Breast epithelium (tissue), 4 donors: ENCODE measurements around the gene MAP3K12. TPM values are rescaled to one million over a fixed set of nuclear protein-coding genes. Genes with fewer than 3 reads are reported as not detected.
A peak's percentile ranks its signal among the peaks of the same experiment; 100 is the strongest.
"Not testable (repeated sequence)": the region's sequence is repeated elsewhere in the genome, so short reads cannot be mapped to it uniquely, and the experiment has no call there.

ENCODE experiments used
- DNase-seq, 2 donors: peaks; one replicate each; pipeline ENCODE4 v3.0.0-alpha.2; 2019; ENCODE audit warnings: low spot score in 2 of 2
- H3K27ac ChIP-seq, 2 donors: fragments of 200-600 bp; sonication (generic) in 1 of 2; one replicate each; pipeline ENCODE4 v1.5.1; 2016 to 2019; ENCODE audit warnings: mild to moderate bottlenecking in 1 of 2
- H3K27me3 ChIP-seq, 2 donors: fragments of 200-600 bp; sonication (generic) in 1 of 2; one replicate each; pipeline versions ENCODE4 v1.5.1 to v1.6.0; 2017 to 2019; ENCODE audit warnings: control low read depth in 1 of 2, mild to moderate bottlenecking in 1 of 2
- H3K36me3 ChIP-seq: fragments of 200-600 bp; one replicate; pipeline ENCODE4 v1.5.1; 2019
- H3K4me1 ChIP-seq, 2 donors: fragments of 200-600 bp; sonication (generic); one replicate each; pipeline ENCODE4 v1.5.1; 2016 to 2019; ENCODE audit warnings: control low read depth in 1 of 2
- H3K4me3 ChIP-seq, 3 donors: fragments of 200-600 bp; sonication (generic); 1 replicate in 2 of 3; 2 replicates in 1 of 3; pipeline ENCODE4 v1.5.1; 2016 to 2019; ENCODE audit warnings: mild to moderate bottlenecking in 3 of 3, moderate library complexity in 2 of 3
- H3K9me3 ChIP-seq, 2 donors: fragments of 200-600 bp; sonication (generic) in 1 of 2; one replicate each; pipeline ENCODE4 v1.5.1; 2016 to 2019; ENCODE audit warnings: control low read depth in 1 of 2
- POLR2A ChIP-seq: fragments of 450-650 bp; IDR thresholded peaks from one replicate; pipeline ENCODE4 v1.6.1; 2016; ENCODE audit warnings: antibody characterized with exemption, mild to moderate bottlenecking, moderate library complexity
- POLR2AphosphoS5 ChIP-seq, 3 donors: sonication (generic); formaldehyde crosslinking; IDR thresholded peaks; one replicate each; pipeline ENCODE4 v1.6.1; 2017; ENCODE audit warnings: antibody characterized with exemption in 3 of 3
- intact Hi-C: fragments of 100-400 bp; cut with DNase I; formaldehyde crosslinking; loops from one replicate; pipeline ENCODE4 v1.15.1; 2023; ENCODE audit warnings: low total_unique reads
- total RNA-seq, 3 donors: library from RNA; depleted of rRNA; stranded (reverse); fragments of >200 nt; gene quantifications; one replicate each; pipeline ENCODE4 v1.1.0, GENCODE V29; 2016
- TF ChIP-seq, protein P1 (sequence below), 3 donors: fragments of 450-650 bp; IDR thresholded peaks; one replicate each; pipeline ENCODE4 v1.5.1; 2016 to 2017; ENCODE audit warnings: antibody characterized with exemption in 3 of 3, mild to moderate bottlenecking in 3 of 3, moderate library complexity in 3 of 3

MAP3K12 gene
- total RNA-seq, 3 donors from 2014 or later: 16.4 to 28.8 (median 24.6) TPM

DNA sequence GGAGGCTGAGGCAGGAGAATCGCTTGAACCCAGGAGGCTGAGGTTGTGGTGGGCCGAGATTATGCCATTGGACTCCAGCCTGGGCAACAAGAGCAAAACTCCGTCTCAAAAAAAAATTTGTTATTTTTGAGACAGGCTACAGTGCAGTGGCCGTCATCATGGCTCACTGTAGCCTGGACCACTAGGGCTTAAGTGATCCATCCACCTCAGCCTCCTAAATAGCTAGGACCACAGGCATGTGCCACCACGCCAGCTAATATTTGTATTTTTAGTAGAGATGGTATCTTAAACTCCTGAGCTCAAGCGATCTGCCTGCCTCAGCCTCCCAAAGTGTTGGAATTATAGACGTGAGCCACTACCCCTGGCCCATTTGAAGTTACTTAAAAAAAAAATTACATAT is 48.3 kb downstream of the MAP3K12 start:
- Histone ChIP-seq H3K36me3 (no peaks in the 10 kb centered on the region), H3K4me1 (peaks cover 0 to 12% of the 10 kb centered on the region in 2 donors), H3K4me3 (no peak overlapping the region), H3K9me3 (no peaks in the 10 kb centered on the region), H3K27ac (no peak overlapping the region), H3K27me3 (no peaks in the 10 kb centered on the region)
- TF ChIP-seq POLR2AphosphoS5 (IDR thresholded peaks at IDR 0.05) (no peak), POLR2A (no peak)
- TF ChIP-seq, protein P1, sequence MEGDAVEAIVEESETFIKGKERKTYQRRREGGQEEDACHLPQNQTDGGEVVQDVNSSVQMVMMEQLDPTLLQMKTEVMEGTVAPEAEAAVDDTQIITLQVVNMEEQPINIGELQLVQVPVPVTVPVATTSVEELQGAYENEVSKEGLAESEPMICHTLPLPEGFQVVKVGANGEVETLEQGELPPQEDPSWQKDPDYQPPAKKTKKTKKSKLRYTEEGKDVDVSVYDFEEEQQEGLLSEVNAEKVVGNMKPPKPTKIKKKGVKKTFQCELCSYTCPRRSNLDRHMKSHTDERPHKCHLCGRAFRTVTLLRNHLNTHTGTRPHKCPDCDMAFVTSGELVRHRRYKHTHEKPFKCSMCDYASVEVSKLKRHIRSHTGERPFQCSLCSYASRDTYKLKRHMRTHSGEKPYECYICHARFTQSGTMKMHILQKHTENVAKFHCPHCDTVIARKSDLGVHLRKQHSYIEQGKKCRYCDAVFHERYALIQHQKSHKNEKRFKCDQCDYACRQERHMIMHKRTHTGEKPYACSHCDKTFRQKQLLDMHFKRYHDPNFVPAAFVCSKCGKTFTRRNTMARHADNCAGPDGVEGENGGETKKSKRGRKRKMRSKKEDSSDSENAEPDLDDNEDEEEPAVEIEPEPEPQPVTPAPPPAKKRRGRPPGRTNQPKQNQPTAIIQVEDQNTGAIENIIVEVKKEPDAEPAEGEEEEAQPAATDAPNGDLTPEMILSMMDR (IDR thresholded peaks at IDR 0.05): no peak
- DNase-seq: no peak
- intact Hi-C loops: no loop called here

DNA sequence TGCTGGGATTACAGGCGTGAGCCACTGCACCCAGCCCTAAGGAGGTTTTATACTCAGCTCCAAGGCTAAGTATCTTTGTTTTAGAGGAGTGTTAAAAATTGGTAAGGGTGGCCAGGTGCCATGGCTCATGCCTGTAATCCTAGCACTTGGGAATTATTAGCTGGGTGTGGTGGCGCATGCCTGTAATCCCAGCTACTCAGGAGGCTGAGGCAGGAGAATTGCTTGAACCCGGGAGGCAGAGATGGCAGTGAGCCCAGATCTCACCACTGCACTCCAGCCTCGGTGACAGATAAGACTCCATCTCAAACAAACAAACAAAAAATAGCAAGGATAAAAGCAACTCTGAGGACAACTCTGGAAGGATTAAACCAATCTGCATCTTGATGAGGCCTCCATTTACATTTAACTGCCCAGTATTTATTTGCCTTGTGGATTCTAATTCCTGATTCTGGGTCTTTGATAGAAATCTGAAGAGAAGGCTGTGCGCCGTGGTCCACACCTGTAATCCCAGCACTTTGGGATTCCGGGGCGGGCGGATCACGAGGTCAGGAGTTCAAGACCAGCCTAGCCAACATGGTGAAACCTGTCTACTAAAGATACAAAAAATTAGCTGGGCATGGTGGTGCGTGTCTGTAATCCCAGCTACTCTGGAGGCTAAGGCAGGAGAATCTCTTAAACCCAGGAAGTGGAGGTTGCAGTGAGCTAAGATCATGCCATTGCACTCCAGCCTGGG is 54.5 kb downstream of the MAP3K12 start:
- H3K27me3 ChIP-seq, DNase-seq, H3K4me3 ChIP-seq, H3K9me3 ChIP-seq, H3K27ac ChIP-seq, H3K36me3 ChIP-seq, intact Hi-C loops: not testable (repeated sequence)
- H3K4me1 ChIP-seq: peaks cover 0 to 14% of the 10 kb centered on the region in 2 donors

DNA sequence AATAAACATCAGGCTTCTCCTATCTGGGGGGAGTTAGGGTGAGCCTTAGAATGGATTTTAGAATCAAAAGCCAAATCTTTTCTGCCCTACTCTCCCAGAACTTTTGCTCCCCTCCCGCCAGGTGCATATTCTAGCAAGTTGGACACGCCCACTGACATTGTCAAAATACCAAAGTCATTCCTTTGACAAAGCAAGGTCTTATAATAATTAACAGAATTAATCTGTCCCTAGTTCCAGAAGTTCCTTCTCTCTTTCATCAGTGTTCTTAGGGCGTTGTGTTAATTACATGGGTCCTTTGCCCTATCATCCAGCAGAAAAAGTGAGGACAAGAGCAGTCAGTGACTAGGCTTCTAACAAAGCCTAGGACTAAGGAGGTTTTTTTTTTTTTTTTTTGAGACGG is 55.3 kb downstream of the MAP3K12 start:
- Histone ChIP-seq H3K27ac (no peak overlapping the region), H3K4me1 (peaks cover 0 to 14% of the 10 kb centered on the region in 2 donors), H3K36me3 (peaks cover 6% of the 10 kb centered on the region), H3K9me3 (no peaks in the 10 kb centered on the region), H3K27me3 (no peaks in the 10 kb centered on the region), H3K4me3 (no peak overlapping the region)
- DNase-seq: no peak
- intact Hi-C loops: no loop called here
- TF ChIP-seq POLR2A (no peak), POLR2AphosphoS5 (IDR thresholded peaks at IDR 0.05) (no peak)
- TF ChIP-seq, protein P1 (IDR thresholded peaks at IDR 0.05): no peak

DNA sequence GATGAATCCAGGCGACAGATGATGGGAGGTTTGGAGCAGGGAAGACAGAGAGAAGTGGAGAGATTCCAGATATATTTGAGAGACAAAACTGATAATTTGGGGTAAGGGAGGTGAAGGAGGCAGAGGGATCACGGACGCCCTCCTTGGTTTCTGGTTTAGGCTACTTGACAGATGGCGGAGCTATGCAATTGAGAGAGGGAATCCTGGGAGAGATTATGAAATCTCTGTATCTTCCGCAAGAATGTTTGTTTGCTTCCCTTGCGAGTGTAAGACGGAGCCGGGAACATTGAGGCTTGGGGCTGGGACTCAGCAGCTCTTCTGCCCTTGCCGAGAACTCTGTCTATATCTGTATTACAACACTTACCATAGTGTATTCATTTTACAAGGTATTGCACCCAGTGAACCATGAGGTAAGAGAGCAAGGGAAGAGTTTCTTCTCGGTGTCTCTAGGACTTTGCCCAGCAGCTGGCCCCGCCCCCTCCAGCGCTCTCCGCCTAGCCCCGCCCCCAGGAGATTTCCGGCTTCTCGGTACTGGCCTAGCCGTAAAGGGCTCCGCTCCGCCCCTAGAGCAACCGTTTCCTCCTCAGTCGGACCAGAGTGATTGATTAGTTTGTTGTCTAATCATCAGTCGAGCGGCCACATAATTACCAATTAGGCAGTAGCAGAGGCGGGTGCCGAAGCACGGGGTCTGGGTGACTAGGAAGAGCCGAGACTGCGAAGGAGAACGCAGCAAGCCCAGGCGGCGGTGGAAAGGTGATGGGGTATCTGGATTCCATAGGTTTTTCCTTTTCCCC is 58.0 kb downstream of the MAP3K12 start, which contains the start of gene PRR13:
TSS of gene PRR13 (plus strand) at position 695 of the 794 bp plus-strand sequence. CDS start 981 bp downstream, outside the sequence.
- peak; percentile 98 to 99 for DNase-seq
- peaks cover 6% of the 10 kb centered on the region for H3K36me3 ChIP-seq
- H3K27ac ChIP-seq: peak within 1 kb of the TSS; percentile 88 to 94
- peak within 1 kb of the TSS; percentile 68 to 80 (median 73) for H3K4me3 ChIP-seq
- intact Hi-C loops: no loop called here
- no peaks in the 10 kb centered on the region for H3K27me3 ChIP-seq
- H3K4me1 ChIP-seq: peaks cover 0 to 14% of the 10 kb centered on the region in 2 donors
- TF ChIP-seq POLR2A: peak; percentile 94
- peak; percentile 94 to 99 (median 96) for TF ChIP-seq POLR2AphosphoS5 (IDR thresholded peaks at IDR 0.05)
- TF ChIP-seq, protein P1 (IDR thresholded peaks at IDR 0.05): no peak
- H3K9me3 ChIP-seq: no peaks in the 10 kb centered on the region

DNA sequence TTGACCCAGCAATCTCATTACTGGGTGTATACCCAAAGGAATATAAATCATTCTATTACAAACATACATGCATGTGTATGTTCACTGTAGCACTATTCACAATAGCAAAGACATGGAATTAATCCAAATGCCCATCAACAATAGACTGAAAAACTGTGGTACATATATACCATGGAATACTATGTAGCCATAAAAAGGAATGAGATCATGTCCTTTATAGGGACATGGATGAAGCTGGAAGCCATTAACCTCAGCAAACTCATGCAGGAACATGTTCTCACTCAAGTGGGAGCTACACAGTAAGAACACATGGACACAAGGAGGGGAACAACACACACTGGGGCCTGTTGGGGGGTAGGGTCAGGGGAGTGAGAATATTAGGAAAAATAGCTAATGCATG is 59.7 kb downstream of the MAP3K12 start:
- H3K4me1 ChIP-seq, H3K27ac ChIP-seq, H3K4me3 ChIP-seq, DNase-seq, intact Hi-C loops, H3K27me3 ChIP-seq, H3K36me3 ChIP-seq, H3K9me3 ChIP-seq: not testable (repeated sequence)

DNA sequence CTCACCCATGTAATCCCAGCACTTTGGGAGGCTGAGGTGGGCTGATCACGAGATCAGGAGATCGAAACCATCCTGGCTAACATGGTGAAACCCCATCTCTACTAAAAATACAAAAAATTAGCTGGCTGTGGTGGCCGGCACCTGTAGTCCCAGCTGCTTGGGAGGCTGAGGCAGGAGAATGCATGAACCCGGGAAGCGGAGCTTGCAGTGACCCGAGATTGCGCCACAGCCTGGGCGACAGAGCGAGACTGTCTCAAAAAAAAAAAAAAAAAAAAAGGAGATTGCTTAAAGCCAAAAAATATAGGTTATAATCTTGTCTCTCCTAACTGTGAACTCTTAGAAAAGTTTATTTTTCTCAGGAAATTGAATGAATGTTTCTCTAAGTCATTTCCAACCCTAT is 63.9 kb downstream of the MAP3K12 start:
- H3K36me3 ChIP-seq, H3K4me1 ChIP-seq, DNase-seq, intact Hi-C loops, H3K4me3 ChIP-seq, H3K27ac ChIP-seq, H3K9me3 ChIP-seq, H3K27me3 ChIP-seq: not testable (repeated sequence)
